Measurements from ENCODE around the gene PSMA3. TPM values are rescaled to one million over a fixed set of nuclear protein-coding genes. Genes with fewer than 3 reads are reported as not detected.

The PSMA3 gene
- total and polyA plus RNA-seq, 9 of the 15 experiments (the other 6 are each of a cell fraction or from before 2014, with no cell fraction given), result 129 to 786 (median 319) TPM

DNA sequence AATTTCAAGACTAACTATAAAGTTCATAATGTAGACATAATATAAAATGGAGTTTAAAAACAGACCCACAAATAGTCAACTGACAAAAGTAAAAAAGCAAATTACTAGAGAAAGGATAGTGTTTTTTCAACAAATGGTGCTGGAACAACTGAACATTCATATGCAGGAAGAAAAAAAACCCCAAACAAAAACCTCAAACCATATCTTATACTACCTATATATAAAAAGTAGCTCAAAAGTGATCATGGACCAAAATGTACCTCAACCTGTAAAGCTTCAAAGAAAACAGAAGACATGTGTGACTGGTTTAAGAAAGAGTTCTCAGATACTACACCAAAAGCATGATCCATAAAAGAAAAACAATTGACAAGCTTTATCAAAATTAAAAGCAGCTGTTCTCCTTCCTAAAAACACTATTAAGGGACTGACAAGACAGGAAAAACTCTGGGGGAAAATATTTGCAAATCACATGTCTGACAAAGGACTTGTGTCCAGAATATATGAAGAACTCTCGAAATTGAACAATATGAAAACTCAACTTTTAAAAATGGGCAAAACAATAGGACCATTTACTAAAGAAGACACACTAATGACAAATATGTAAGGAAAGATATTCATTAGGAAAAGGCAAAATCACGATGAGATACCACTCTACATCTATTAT is 31.0 kb downstream of the PSMA3 start:
- H3K9me1 ChIP-seq (ENCODE audit: control insufficient read depth, insufficient read depth, low read length), result no peaks in the 10 kb centered on the region
- H3K4me3 ChIP-seq, result no peak overlapping the region
- intact Hi-C loops (cut with micrococcal nuclease) (no loop called here), in situ Hi-C loops (cut with MboI) (no loop called here)
- no peak overlapping the region for H3K9ac ChIP-seq (ENCODE audit: insufficient read depth in 1 of 2, low read depth in 2 of 2, low read length in 2 of 2)
- DNase-seq (ENCODE audit: extremely low read depth in 1 of 4, low spot score in 3 of 4) (no peak), FAIRE-seq (no peak), ATAC-seq (no peak)
- no peaks in the 10 kb centered on the region for H4K20me1 ChIP-seq (replicated peaks; ENCODE audit: control insufficient read depth, insufficient read depth, low read length)
- POLR2A ChIA-PET, result interaction anchor here (1.7 to 1.8 kb wide), 2 partner anchors 11 to 23 kb away, joined by 5 to 6 read pairs; partner anchors contain the start of gene ARID4A
- no peaks in the 10 kb centered on the region for H3K27me3 ChIP-seq (ENCODE audit: control insufficient read depth in 2 of 2, insufficient read depth in 2 of 2, low read length in 2 of 2)
- peaks cover 0 to 3% of the 10 kb centered on the region in 2 experiments; a peak in 2 of 5 replicates for H3K4me1 ChIP-seq (replicated peaks in 1 of 2; ENCODE audit: control insufficient read depth in 2 of 2, insufficient read depth in 2 of 2, low read length in 2 of 2)
- no TSS peak for BruUV-seq (replicated peaks)
- H3K36me3 ChIP-seq (ENCODE audit: control insufficient read depth, insufficient read depth, low read length), result peaks cover 78% of the 10 kb centered on the region
- H3K9me3 ChIP-seq (replicated peaks; ENCODE audit: control insufficient read depth, insufficient read depth, low read depth, low read length), result no peaks in the 10 kb centered on the region
- H3K79me2 ChIP-seq (ENCODE audit: control insufficient read depth, insufficient read depth, low read length), result peaks cover 64% of the 10 kb centered on the region
- TF ChIP-seq, protein P1, sequence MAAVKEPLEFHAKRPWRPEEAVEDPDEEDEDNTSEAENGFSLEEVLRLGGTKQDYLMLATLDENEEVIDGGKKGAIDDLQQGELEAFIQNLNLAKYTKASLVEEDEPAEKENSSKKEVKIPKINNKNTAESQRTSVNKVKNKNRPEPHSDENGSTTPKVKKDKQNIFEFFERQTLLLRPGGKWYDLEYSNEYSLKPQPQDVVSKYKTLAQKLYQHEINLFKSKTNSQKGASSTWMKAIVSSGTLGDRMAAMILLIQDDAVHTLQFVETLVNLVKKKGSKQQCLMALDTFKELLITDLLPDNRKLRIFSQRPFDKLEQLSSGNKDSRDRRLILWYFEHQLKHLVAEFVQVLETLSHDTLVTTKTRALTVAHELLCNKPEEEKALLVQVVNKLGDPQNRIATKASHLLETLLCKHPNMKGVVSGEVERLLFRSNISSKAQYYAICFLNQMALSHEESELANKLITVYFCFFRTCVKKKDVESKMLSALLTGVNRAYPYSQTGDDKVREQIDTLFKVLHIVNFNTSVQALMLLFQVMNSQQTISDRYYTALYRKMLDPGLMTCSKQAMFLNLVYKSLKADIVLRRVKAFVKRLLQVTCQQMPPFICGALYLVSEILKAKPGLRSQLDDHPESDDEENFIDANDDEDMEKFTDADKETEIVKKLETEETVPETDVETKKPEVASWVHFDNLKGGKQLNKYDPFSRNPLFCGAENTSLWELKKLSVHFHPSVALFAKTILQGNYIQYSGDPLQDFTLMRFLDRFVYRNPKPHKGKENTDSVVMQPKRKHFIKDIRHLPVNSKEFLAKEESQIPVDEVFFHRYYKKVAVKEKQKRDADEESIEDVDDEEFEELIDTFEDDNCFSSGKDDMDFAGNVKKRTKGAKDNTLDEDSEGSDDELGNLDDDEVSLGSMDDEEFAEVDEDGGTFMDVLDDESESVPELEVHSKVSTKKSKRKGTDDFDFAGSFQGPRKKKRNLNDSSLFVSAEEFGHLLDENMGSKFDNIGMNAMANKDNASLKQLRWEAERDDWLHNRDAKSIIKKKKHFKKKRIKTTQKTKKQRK (IDR thresholded peaks at IDR 0.05; ENCODE audit: borderline replicate concordance, low read depth, low read length), result no peak
- TF ChIP-seq ADNP (tag; IDR thresholded peaks at IDR 0.05) (no peak), ZNF146 (CRISPR knock-in tag; IDR thresholded peaks at IDR 0.05; ENCODE audit: unreplicated experiment) (no peak)
- peak overlapping the region; percentile 40; the same call in 1 of the 3 replicates for H3K27ac ChIP-seq (ENCODE audit: extremely low read depth, low read depth, low read length)
- no peak overlapping the region for H2AFZ ChIP-seq (ENCODE audit: low read depth, low read length)
- CTCF ChIA-PET (ENCODE audit: low intra/inter-chr PET ratio), result no interaction called here
- 77% methylated on average over 2 of the region's 2 CpGs for WGBS (ENCODE audit: insufficient coverage, low coverage, missing lambda C conversion rate)
- H3K4me2 ChIP-seq (ENCODE audit: insufficient read depth, low read length), result no peak overlapping the region

All from K562 (cell line).